Measurements from ENCODE around the gene ZNF615.
"Not testable (repeated sequence)": the region's sequence is repeated elsewhere in the genome, so short reads cannot be mapped to it uniquely, and the experiment has no call there.

Gene ZNF615

DNA sequence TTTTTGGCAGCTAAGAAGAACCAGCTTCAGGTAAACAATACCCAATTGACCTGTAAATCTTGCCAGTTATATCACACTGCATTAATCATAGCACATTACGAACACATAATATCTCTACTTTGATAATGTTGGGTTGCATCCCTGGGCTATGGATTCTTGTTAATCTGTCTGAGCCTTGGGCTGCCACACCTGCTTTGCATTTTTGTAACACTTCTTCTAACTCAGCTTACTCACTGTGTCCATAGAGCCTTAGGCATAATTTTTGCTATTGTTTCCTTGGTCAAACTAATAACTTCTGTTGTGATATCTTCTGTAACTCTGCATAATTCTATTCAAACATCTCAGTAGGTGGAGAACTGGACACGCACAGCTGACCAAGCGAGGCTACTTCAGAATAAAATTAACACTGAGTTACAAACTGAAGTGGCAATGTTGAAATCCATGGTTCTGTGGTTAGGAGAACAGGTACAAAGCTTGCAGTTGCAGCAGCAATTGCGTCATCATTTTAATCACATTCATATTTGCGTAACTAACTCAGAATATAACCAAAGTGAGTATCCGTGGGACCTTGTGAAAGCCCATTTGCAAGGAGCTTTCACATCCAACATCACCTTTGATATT, 27.8 kb downstream of the ZNF615 start:
- DNase-seq = no peak

DNA sequence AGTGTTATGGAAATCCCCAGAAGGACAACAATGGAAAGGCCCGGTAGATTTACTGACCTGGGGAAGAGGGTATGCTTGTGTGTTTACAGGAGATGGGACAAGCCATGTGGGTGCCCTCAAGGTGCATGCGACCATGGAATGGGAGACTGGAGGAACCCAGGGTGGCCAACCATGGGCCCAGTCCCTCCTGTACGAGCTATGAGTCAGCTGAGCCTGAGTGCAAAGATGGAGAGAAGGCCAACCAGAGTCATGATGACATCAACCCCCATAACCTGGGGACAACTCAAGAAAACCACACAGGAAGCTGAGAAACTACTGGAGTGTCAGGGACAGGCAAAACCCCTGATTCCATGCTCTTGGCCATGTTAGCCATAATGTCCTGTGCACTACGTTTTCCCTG, 29.1 kb downstream of the ZNF615 start:
- no peak for DNase-seq

DNA sequence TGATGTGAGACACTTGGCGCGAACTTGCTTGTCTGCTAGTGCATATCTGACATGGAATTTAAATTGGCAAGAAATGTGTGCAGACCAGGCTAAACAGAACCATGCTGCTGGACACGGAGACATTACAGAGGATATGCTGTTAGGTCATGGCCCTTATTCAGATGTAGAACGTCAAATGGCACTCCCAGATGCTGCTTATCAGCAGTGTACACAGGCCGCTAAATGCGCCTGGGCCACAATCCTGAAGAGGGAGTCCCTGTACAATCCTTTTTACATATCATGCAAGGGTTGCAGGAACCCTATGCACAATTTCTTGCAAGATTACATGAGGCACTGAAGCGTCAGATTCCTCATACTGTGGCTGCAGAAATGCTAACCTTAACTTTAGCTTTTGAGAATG, 30.7 kb downstream of the ZNF615 start:
- no peak for DNase-seq

DNA sequence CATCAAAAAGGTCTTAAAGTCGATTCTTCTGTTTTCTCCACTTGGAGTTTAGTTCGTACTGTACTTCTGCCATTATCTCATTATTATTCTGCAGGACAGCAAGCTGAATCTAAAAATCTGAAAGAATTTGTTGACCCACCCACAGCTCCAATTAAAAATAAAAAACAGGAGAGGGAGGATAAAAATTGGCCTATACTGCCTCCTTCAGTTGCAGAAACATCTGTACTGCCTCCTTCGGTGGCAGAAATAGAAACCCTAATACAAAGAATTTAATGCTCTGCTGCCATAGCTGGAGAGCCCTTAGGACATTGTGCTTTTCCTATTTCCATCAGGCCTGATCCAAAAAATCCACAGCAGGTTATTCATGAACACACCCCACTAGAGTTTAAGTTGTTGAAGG, 31.2 kb downstream of the ZNF615 start:
- DNase-seq = no peak

DNA sequence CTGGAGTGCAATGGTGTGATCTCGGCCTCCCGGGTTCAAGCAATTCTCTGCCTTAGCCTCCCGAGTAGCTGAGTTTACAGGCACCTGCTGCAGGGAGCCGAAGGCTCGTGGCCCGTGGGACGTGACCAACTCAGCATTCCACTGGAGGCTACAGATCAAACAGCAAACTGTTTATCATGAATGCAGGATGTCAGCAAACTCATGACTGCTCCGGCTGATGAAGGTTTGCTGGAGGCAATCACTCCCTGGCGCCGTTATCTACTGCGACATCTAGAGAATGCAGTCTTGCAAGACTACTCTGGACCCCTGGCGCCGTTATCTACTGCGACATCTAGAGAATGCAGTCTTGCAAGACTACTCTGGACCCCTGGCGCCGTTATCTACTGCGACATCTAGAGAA, 32.2 kb downstream of the ZNF615 start:
- not testable (repeated sequence) for DNase-seq

DNA sequence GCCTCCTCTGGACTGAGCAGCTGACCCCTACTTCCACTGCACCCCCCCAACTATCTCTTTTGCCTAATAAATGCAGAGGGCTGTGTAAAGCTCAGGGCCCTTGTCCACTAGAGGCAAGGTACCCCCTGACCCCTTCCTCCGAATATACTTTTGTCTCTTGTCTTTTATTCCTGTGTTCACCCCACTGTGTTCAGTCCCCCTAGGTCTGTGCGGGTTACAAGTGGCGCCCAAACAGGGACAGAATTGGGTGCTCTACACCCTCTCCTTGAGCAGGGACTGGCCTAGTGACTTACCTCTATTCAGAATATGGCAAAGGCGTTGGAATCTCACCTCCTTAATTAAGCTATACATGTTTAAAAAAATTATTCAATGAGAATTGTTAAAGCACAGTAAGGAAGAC, 36.4 kb downstream of the ZNF615 start:
- DNase-seq = no peak

DNA sequence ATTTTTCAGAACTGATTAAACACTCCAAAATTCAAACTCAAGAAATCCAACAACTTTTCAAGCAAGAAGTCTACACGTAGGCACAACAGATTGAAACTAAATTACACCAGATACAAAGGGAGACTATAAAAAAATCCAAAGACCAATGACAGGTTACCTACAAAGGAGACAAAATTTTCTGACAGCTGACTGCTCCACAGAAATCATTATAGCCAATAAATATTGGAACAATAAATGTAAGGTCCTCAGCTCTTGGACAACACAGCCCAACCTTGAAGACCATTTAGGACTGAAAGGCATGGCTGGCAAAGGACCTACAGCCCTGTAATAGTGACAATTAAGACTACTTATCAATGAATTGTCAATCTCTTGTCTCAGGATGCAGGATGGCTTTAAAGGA, 37.3 kb downstream of the ZNF615 start:
- DNase-seq = no peak

DNA sequence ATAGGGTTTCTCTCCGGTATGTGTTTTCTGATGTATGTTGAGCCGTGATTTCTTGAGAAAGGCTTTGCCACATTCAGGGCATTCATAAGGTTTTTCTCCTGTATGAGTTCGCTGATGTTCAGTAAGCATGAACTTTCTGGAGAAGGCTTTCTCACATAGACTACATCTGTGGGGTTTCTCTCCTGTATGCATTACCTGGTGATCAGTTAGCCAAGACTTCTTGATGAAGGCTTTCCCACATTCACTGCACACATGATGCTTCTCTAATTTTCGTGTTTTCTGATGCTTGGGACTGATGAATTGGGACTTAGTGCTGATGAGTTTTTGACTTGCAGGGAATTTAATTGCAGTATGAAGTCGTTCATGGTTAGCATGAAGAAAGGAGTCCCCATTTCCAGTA, 42.4 kb downstream of the ZNF615 start:
- DNase-seq = no peak

DNA sequence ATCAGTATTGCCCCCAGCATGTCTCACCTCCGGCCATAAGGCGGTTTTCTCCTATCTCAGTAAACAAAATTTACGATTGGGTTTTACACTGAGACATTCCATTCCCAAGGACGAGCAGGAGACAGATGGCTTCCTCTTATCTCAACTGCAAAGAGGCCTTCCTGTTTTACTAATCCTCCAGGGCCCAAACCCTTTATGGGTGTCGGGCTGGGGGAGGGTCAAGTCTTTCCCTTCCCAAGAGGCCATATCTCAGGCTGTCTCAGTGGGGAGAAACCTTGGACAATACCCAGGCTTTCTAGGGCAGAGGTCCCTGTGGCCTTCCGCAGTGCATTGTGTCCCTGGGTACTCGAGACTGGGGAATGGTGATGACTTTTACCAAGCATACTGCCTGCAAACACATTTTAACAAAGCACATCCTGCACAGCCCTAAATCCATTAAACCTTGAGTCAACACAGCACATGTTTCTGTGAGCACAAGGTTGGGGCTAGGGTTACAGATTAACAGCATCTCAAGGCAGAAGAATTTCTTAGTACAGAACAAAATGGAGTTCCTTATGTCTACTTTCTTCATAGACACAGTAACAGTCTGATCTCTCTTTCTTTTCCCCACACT, 47.3 kb downstream of the ZNF615 start:
- not testable (repeated sequence) for DNase-seq

DNA sequence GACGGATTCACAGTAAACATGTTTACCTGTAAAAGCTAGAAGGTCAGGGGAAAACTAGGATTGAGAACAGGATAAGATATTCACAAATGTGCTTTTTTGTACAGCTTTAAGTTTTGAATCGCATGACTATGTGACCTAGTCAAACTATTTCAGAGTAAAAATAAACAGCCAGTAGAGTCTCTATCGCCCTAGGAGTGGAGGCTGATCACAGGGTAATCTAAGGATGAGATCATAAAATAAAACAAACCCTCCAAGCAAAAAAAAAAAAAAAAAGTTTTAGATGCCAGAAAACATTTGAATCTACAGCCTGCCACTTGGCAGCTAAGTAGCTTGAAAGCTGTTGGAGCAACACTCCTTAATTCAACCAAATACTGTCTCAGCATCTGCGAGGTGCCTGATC, 48.2 kb downstream of the ZNF615 start:
- DNase-seq = no peak

DNA sequence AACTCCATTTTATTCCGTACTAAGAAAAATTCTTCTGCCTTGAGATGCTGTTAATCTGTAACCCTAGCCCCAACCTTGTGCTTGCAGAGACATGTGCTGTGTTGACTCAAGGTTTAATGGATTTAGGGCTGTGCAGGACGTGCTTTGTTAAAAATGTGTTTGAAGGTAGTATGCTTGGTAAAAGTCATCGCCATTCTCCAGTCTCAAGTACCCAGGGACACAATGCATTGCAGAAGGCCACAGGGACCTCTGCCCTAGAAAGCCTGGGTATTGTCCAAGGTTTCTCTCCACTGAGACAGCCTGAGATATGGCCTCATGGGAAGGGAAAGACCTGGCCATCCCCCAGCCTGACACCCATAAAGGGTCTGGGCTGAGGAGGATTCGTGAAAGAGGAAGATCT, 50.2 kb downstream of the ZNF615 start:
- not testable (repeated sequence) for DNase-seq

DNA sequence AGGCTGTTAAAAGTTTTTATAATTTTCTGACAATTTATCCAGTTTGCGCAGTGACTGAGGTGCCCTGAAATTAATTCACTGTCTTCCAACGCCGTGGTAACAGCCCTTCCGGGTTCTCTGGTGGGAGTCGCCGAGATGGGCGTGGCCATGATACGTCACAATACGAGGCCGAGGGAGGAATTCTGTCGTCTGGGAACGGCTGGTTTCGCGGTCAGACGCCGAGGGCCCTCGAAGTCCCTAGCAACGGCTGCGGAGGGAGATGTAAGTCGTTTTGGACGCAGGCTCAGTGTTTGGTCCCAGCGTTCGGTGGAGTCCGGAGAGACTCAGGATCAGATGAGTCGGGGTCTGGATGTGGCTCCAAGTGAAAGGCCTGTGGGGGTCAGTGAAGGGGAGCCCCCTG, 59.0 kb downstream of the ZNF615 start:
- no peak for DNase-seq

DNA sequence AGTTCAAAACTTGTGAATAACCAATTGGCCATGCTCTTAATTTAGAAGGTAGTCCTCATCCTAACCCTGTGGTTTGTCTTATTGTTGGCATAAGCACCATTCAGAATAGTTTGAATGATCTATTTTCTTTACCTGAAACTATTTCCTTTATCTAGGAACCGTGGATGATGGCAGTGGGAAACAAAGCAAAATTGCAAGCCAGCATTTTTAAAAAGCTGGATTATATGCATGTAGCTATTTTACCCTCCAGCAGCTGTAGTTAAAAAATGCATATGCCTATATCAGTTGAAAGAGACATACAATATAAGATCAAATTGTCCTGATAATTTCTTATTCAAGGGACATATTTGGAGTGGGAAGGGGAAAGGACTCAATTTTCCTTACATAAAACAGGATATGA, 61.4 kb downstream of the ZNF615 start:
- no peak for DNase-seq

DNA sequence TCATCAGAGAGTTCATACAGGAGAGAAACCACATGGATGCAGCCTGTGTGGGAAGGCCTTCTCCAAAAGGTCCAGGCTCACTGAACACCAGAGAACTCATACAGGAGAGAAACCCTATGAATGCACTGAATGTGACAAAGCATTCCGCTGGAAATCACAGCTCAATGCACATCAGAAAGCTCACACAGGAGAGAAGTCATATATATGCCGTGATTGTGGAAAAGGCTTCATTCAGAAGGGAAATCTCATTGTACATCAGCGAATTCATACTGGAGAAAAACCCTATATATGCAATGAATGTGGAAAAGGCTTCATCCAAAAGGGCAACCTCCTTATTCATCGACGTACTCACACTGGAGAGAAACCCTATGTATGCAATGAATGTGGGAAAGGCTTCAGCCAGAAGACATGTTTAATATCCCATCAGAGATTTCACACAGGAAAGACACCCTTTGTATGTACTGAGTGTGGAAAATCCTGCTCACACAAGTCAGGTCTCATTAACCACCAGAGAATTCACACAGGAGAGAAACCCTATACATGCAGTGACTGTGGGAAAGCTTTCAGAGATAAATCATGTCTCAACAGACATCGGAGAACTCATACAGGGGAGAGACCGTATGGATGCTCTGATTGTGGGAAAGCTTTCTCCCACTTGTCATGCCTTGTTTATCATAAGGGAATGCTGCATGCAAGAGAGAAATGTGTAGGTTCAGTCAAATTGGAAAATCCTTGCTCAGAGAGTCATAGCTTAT, 63.0 kb downstream of the ZNF615 start:
- no peak for DNase-seq
